ENCODE results near the gene SLC6A8. TPM values are rescaled to one million over a fixed set of nuclear protein-coding genes. Genes with fewer than 3 reads are reported as not detected.

Gene SLC6A8
- total RNA-seq, 2 donors from 2014 or later = 71.3 to 76.6 TPM

DNA sequence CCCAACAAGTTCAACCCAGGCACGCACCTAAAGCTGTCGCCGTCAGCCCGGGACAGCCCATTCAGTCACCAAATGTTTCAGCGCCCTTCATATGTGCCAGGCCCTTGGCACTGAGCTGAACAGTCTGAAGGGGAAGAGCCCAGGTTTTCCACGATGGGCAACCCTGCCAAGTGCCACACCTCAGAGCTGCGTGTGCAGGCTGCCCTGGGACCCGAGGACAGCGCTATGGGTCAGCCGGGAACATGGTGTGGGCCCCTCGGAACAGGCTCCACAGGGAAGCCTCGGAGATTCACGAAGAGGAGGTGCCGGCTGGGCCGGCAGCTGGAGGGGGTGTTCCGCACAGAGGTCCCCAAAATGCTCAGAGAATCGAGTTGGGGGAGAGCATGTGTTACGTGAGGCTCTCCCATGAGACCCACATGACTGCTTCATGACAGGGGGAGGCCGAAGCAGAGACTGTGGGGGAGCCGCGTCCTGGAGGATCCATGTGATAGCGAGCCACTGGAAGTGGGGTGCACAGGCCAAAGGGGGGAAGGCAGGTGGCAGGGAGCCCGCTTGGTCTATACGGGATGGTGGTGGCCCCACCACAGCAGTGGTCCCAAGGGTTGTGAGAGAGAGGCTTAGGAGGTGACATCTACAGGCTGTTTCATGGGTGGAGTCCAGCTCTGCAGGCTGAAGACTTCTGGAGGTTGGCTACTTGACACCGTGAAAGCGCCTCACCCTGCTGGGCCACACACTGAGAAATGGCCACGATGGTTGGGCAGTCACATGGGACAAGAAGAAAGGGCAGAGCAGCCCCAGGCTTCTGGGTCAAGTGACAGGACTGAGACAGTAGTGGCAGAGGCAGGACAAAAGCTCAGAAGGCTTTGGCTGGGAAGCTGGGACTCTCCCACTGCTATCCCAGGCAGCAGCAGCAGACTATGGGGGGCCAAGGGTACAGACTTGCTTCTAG, 22.3 kb downstream of the SLC6A8 start:
- H3K36me3 ChIP-seq = peaks cover 8% of the 10 kb centered on the region
- no peaks in the 10 kb centered on the region for H3K9me3 ChIP-seq
- no peak overlapping the region for H3K4me3 ChIP-seq
- no peaks in the 10 kb centered on the region for H3K4me1 ChIP-seq
- H3K27ac ChIP-seq = no peak overlapping the region
- DNase-seq (ENCODE audit: low spot score) = no peak
- no peaks in the 10 kb centered on the region for H3K27me3 ChIP-seq
- TF ChIP-seq, protein P1, sequence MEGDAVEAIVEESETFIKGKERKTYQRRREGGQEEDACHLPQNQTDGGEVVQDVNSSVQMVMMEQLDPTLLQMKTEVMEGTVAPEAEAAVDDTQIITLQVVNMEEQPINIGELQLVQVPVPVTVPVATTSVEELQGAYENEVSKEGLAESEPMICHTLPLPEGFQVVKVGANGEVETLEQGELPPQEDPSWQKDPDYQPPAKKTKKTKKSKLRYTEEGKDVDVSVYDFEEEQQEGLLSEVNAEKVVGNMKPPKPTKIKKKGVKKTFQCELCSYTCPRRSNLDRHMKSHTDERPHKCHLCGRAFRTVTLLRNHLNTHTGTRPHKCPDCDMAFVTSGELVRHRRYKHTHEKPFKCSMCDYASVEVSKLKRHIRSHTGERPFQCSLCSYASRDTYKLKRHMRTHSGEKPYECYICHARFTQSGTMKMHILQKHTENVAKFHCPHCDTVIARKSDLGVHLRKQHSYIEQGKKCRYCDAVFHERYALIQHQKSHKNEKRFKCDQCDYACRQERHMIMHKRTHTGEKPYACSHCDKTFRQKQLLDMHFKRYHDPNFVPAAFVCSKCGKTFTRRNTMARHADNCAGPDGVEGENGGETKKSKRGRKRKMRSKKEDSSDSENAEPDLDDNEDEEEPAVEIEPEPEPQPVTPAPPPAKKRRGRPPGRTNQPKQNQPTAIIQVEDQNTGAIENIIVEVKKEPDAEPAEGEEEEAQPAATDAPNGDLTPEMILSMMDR (IDR thresholded peaks at IDR 0.05) = no peak

DNA sequence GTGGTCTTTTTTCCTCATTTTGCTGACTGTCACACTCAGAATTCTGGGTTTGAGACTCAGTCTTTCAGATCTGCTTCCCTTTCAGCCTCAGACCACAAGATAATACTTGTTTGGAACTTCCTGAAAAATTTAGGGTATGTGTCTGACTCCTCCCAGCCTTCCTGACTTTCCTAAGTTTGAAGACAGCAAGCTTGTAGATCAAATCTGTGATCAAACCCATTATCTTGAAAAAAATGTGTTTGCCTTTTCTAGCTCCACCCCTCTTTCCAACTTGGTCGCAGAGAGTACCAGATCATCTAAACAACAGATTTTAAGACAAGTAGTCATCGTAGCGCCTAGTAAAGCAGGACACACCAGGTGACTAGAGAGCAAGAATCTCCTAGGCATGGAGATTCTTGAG, 26.5 kb downstream of the SLC6A8 start:
- DNase-seq (ENCODE audit: low spot score) = no peak

DNA sequence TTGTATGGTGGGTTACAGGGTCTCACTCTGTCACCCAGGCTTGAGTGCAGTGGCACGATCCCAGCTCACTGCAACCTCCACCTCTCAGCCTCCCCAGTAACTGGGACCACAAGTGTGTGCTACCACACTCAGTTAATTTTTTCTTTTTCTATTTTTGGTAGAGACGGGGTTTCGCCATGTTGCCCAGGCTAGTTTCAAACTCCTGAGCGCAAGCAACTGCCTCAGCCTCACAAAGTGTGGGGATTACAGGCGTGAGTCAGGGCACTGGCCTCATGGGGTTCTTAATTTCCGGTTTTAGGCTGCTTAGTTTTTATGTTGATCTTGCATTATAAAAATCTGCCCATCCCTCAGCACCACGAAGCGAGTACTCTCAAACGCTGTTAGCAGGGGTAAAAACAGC, 29.7 kb downstream of the SLC6A8 start:
- Histone ChIP-seq H3K36me3 (peaks cover 30% of the 10 kb centered on the region), H3K4me1 (no peaks in the 10 kb centered on the region), H3K4me3 (no peak overlapping the region), H3K27me3 (no peaks in the 10 kb centered on the region), H3K27ac (no peak overlapping the region), H3K9me3 (no peaks in the 10 kb centered on the region)
- no peak for DNase-seq (ENCODE audit: low spot score)
- TF ChIP-seq, protein P1 (IDR thresholded peaks at IDR 0.05) = no peak

More for the DNA sequence above, 26.5 kb downstream of the SLC6A8 start:
- Histone ChIP-seq H3K27ac (no peak overlapping the region), H3K9me3 (no peaks in the 10 kb centered on the region), H3K36me3 (peaks cover 14% of the 10 kb centered on the region), H3K4me1 (no peaks in the 10 kb centered on the region), H3K27me3 (no peaks in the 10 kb centered on the region), H3K4me3 (no peak overlapping the region)
- TF ChIP-seq, protein P1 (IDR thresholded peaks at IDR 0.05) = no peak

DNA sequence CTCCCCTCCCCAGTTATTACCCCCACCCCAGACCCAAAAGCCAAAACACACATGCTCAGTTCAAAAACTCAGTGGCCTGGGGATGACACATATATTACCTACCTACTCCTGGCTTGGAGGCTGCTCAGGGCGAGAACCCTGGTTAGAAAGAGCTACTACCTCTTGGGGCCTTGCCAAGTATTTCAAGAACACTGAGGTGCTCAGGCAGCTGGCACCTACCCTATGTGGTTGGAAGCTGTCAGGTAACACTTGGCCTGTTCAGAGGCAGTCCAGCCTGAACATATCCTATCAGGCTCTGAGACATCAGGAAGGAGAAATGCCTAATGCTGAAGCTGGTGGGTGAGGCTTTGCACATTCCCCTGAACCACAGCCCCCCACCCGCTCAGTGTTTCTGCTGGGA, 31.5 kb downstream of the SLC6A8 start:
- TF ChIP-seq, protein P1 (IDR thresholded peaks at IDR 0.05) = no peak
- H3K27ac ChIP-seq = no peak overlapping the region
- H3K9me3 ChIP-seq = no peaks in the 10 kb centered on the region
- H3K4me3 ChIP-seq = no peak overlapping the region
- H3K36me3 ChIP-seq = peaks cover 30% of the 10 kb centered on the region
- no peak for DNase-seq (ENCODE audit: low spot score)
- H3K27me3 ChIP-seq = no peaks in the 10 kb centered on the region
- H3K4me1 ChIP-seq = peaks cover 0 to 6% of the 10 kb centered on the region in 2 donors

DNA sequence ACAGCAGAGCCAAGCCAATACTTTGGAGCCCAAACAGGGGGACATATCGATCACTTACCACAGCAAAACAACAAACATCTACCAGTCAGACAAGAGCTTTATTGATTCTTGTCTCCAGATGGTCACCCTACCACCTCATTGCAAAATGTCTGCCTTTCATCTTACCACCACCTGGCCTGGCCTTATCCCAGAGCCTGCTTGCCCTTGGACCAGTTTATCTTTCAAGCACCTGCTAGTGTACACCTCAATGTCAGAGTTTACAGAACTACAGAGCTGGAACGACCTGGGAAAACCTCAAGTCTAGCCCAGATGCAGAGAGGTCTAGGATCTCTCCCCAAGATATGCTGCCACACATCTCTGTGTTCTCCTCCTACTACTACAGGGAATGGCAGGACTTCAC, 32.0 kb downstream of the SLC6A8 start:
- TF ChIP-seq, protein P1 (IDR thresholded peaks at IDR 0.05) = no peak
- no peak overlapping the region for H3K27ac ChIP-seq
- H3K4me3 ChIP-seq = no peak overlapping the region
- peaks cover 0 to 6% of the 10 kb centered on the region in 2 donors for H3K4me1 ChIP-seq
- H3K36me3 ChIP-seq = peaks cover 25% of the 10 kb centered on the region
- no peaks in the 10 kb centered on the region for H3K27me3 ChIP-seq
- H3K9me3 ChIP-seq = no peaks in the 10 kb centered on the region
- DNase-seq (ENCODE audit: low spot score) = no peak

Measured in right atrium auricular region (tissue), 2 donors.